GM19023 (cell line): ENCODE measurements around the gene TNIP1.

Experiments used
- ATAC-seq: cut with Tn5 transposase; IDR thresholded peaks from one replicate; pipeline ENCODE4 v1.9.1; 2021; ENCODE audit warnings: mild to moderate bottlenecking, moderate library complexity; ENCODE audit not compliant: unreplicated experiment

Gene TNIP1

GRCh38 chr5:151067632-151068432 lies 13.0 kb downstream of the TNIP1 start:
- peak; percentile 4 for ATAC-seq

- no peak for ATAC-seq
Measured at GRCh38 chr5:151066920-151067319, 13.9 kb downstream of the TNIP1 start.

- ATAC-seq, result no peak
Measured at GRCh38 chr5:151065609-151066008, 15.2 kb downstream of the TNIP1 start.

- ATAC-seq, result no peak
Measured at GRCh38 chr5:151064916-151065499, 15.8 kb downstream of the TNIP1 start.

GRCh38 chr5:151063142-151063989 lies 17.5 kb downstream of the TNIP1 start:
- ATAC-seq, result no peak

- ATAC-seq, result no peak
Measured at GRCh38 chr5:151062405-151063141, 18.3 kb downstream of the TNIP1 start.

- ATAC-seq, result no peak
Measured at GRCh38 chr5:151060742-151061141, 20.1 kb downstream of the TNIP1 start.

GRCh38 chr5:151058891-151059489 lies 21.8 kb downstream of the TNIP1 start:
- no peak for ATAC-seq

- no peak for ATAC-seq
Measured at GRCh38 chr5:151058301-151058700, 22.5 kb downstream of the TNIP1 start.

GRCh38 chr5:151056379-151057325 lies 24.2 kb downstream of the TNIP1 start:
- ATAC-seq, result no peak

GRCh38 chr5:151055336-151055735 lies 25.5 kb downstream of the TNIP1 start:
- no peak for ATAC-seq

GRCh38 chr5:151054709-151055108 lies 26.1 kb downstream of the TNIP1 start:
- no peak for ATAC-seq

GRCh38 chr5:151053796-151054462 lies 26.9 kb downstream of the TNIP1 start:
- ATAC-seq, result no peak

GRCh38 chr5:151052836-151053235 lies 28.0 kb downstream of the TNIP1 start:
- no peak for ATAC-seq

GRCh38 chr5:151051931-151052608 lies 28.8 kb downstream of the TNIP1 start:
- ATAC-seq, result no peak

- ATAC-seq, result peak; percentile 66
Measured at GRCh38 chr5:151051066-151051930, 29.5 kb downstream of the TNIP1 start.

- no peak for ATAC-seq
Measured at GRCh38 chr5:151048526-151048925, 32.3 kb downstream of the TNIP1 start.
